ENCODE data around the gene NUDT19. TPM values are rescaled to one million over a fixed set of nuclear protein-coding genes. Genes with fewer than 3 reads are reported as not detected.
"Not testable (repeated sequence)": the region's sequence is repeated elsewhere in the genome, so short reads cannot be mapped to it uniquely, and the experiment has no call there.

The NUDT19 gene
- polyA plus RNA-seq, 3 donors, result 11.2 to 12.5 (median 12.1) TPM

DNA sequence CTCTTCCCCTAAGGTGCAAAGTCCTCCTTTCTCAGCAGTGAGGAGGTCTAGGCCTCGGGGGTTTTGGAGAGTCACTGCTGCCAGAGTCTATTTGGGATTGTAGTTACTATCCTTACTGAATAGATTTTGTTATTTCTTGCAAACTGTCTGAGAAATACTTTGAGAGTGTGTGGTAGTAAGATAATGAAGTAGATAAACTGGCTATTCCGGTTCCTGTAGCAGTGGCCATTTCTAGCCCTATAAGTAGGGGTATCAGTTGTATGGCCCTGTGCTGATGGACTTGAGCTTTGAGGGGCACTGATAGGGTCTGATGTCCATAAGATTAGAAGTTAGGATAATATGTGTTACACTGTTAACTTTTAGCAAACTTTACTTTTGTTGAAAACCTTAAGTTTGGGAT, 2.7 kb downstream of the NUDT19 start:
- DNase-seq (ENCODE audit: extremely low read depth in 1 of 11, low read depth in 9 of 11, low spot score in 4 of 11), result not testable (repeated sequence)

DNA sequence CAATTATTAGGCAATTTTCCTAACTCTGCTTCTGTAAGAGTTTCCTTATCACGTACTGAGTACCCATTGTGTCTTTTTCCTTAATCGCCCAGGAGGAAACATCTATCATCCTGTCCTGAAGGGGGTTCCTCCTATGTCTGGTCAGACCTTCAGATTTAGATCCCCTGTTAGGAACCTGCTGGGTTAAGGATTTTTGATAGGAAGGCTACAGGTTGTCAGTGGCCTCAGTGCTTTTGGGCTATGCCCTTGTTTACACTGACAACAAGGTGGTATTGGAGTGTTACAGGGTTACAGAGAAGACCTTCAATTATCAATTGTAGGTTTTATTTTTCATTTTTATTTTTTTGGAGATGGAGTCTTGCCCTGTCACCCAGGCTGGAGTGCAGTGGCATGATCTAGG, 3.2 kb downstream of the NUDT19 start:
- not testable (repeated sequence) for DNase-seq (ENCODE audit: extremely low read depth in 1 of 11, low read depth in 9 of 11, low spot score in 4 of 11)

DNA sequence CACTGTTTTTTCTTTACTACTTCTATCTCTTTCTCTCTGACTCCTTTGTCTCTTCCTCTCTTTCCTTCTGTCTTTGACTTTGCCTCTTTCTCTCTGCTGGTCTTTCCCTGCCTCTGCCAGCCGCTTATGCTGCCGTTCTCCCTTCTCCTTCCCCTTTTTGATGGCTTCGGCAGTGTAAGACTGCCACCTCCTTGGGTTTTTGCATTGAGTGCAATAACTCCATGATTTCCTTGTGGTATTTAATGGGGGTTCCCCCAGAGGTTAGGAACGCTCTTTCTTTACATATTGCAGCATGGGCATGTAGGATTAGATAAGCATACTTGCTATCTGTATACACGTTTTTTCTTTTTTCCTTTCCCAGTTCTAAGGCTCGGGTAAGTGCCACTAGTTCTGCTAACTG, 3.9 kb downstream of the NUDT19 start:
- DNase-seq (ENCODE audit: extremely low read depth in 1 of 11, low read depth in 9 of 11, low spot score in 4 of 11), result not testable (repeated sequence)

DNA sequence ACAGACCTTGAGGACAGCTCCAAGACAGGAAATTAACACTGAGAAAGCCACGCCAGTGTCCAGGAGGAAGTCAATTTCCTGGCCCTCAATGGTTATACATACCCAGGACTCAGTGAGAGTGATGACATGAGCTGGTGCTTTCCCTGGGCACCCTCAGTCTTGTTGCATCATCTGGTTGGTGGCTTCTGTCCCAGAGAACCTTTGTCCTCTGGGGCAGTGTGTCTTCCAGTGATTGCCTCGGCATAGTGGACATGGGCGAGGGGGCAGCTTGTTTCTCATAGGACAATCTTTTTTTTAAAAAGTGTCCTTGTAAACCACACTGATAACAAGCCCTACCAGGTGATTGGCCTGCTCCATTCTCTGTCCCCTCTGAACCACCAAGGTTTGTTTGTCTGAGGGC, 5.2 kb downstream of the NUDT19 start:
- DNase-seq (ENCODE audit: extremely low read depth in 1 of 11, low read depth in 9 of 11, low spot score in 4 of 11), result not testable (repeated sequence)

DNA sequence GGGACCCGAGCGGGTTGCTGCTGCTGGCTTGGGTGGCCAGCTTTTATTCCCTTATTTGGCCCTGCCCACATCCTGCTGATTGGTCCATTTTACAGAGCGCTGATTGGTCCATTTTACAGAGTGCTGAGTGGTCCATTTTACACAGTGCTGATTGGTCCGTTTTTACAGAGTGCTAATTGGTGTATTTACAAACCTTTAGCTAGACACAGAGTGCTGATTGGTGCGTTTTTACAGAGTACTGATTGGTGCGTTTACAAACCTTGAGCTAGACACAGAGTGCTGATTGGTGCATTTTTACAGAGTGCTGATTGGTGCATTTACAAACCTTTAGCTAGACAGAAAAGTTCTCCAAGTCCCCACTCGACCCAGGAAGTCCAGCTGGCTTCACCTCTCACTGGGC, 8.5 kb downstream of the NUDT19 start:
- DNase-seq (ENCODE audit: extremely low read depth in 1 of 11, low read depth in 9 of 11, low spot score in 4 of 11), result not testable (repeated sequence)

DNA sequence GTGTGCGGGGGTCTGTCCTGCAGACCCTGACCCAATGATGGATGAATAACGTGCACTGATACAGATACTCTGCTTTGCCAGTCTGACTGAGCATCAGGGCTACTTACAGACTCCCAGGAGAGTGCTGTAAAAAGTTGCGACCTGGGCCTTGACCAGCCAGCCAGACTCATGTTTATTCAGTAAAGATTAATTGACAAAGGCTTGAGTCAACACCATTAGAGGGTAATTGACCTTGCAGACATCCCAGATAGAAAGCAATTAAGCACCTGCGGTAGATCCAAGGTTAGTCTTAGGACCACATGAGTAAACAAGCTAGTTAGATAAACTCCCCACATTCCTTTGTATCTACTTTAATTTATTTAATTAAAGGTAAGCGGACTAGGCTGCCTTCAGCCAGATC, 10.4 kb downstream of the NUDT19 start:
- peak in 1 of 11 donors; percentile 37 for DNase-seq (ENCODE audit: extremely low read depth in 1 of 11, low read depth in 9 of 11, low spot score in 4 of 11)

DNA sequence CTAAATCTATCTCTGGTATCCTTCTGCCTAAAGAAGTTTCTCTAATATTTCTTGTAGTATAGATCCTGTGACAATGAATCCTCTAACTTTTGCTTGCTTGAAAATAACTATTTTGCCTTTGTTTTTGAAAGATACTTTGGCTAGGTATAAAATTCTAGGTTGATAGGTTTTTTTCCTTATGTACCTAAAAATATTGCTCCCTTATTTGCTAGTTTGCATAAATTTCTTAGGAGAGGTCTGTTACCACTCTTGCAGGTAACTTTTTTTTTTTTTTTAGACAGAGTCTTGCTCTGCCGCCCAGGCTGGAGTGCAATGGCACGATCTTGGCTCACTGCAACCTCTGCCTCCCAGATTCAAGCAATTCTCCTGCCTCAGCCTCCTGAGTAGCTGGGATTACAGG, 12.4 kb downstream of the NUDT19 start:
- DNase-seq (ENCODE audit: extremely low read depth in 1 of 11, low read depth in 9 of 11, low spot score in 4 of 11), result not testable (repeated sequence)

DNA sequence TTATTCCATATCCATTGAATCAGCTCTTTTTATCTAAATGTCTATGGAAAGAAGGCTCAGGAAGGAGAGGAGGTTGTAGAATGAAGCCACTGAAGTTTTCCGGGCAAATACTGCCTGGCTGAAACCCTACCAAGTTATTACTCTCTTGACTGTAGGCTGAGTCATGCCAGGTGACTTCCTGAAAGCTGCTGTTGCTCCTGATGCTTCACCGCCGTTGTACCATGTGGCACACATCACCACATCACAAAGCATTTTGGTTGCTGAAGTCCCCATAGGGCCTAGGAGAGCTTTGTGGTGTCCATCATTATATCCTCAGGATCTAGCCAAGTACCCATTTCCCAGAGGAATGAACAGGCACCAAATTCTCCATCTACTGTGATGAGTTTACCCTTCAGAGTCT, 16.8 kb downstream of the NUDT19 start:
- no peak for DNase-seq (ENCODE audit: extremely low read depth in 1 of 11, low read depth in 9 of 11, low spot score in 4 of 11)

DNA sequence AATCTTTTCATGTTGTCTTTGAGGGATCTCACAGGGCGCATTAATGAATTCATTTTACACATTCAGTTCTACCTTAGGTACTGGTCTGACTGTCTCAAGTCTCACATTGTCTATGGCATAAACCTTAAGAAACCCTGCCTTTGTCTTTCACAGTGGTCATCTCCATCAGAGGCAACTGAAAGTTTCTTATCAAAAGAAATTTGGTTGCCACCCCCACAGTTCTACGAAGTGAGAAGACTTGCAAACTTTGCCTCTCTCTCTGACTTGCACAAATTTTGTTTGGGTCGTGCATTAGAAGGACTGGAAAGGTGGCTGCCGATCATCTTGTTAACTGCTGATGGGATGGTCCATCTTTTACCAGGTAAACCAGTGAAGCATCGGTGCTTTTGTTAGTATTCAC, 17.4 kb downstream of the NUDT19 start:
- DNase-seq (ENCODE audit: extremely low read depth in 1 of 11, low read depth in 9 of 11, low spot score in 4 of 11), result no peak

DNA sequence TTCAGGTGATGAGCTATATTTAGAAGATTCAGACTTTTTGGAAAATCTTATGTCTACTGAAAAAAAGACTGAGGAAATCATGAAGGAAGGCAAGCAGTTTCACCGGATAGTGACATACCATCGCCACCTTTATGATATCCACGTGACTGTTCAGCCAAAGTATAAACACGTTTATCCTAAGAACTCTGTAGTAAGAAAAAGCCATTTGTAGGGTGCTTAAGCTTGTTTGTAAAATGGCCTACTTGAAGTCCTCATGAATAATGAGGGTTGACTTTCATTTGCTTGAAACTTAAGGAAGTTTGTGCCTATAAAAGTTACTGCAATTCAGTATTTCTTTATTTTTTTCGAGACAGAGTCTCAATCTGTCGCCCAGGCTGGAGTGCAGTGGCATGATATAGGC, 20.1 kb downstream of the NUDT19 start:
- no peak for DNase-seq (ENCODE audit: extremely low read depth in 1 of 11, low read depth in 9 of 11, low spot score in 4 of 11)

DNA sequence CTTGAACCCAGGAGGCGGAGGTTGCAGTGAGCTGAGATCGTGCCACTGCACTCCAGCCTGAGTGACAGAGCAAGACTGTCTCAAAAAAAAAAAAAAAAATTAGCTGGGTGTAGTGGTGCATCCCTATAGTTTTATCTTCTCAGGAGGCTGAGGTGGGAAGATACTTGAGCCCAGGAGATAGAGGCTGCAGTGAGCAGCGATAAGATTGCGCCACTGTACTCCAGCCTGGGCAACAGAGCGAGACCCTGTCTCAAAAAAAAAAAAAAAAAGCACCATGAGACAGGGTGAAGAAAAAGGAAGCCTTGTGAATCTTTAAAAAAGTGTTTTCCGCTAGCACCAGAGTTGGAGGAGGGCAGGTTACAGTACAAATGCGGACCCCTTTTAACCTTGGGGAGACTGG, 24.6 kb downstream of the NUDT19 start:
- DNase-seq (ENCODE audit: extremely low read depth in 1 of 11, low read depth in 9 of 11, low spot score in 4 of 11), result not testable (repeated sequence)

DNA sequence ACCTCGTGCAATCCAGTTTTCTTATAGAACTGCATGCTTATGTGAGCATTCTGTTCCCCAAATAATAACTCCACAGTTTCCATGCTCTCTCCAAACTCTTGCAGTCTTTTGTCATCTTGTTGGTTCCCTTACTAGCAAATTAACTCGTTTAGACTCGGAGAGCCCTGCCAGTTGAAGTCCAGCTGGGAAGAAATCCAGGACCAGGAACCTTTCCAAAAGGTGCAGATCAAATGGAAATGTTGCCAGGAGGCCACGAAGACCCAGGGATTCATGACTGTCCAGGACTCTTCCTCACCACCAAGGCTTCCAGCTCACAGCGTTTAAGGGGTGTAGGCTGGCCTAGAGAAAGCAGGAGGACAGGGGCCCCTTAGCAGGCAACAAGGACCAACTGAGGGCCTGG, 25.9 kb downstream of the NUDT19 start:
- DNase-seq (ENCODE audit: extremely low read depth in 1 of 11, low read depth in 9 of 11, low spot score in 4 of 11), result no peak

DNA sequence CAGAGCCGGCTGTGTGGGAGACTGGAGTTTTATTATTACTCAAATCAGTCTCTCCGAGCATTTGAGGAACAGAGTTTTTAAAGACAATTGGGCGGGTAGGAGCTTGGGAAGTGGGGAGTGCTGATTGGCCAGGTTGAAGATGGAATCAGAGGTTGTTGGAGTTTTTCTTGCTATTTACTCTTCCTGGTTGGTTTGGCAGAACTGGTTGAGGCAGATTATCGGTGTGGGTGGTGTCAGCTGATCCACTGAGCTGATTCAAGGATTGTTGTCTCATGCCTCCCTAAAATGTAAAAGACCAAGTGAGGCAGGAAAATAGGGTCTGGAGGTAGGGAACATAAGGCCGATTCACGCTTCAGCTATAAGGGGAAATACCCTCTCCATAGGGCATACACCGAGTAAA, 26.7 kb downstream of the NUDT19 start:
- no peak for DNase-seq (ENCODE audit: extremely low read depth in 1 of 11, low read depth in 9 of 11, low spot score in 4 of 11)

DNA sequence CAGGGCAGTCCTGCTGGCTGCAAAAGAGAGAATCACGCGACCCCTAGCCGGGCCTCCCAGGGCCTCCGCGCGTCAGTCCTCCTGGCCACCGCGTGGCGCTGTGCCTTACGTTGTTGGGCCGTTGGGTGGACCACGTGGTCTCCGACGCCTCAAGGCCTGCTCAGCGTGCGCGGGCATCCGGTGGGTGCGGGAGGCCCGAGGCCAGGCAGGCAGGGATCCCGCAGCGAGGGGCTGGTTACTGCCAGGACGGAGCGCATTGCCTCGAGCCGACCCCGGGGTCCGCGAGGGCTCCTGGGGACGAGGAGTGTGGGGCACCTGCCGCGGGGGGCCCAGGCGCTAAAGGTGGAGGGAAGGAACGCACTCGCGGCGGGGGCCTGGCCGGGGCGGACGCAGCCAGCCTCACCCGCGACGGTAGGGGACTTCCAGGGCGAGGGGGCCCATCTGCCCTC, 28.0 kb downstream of the NUDT19 start, which contains the start of gene TDRD12:
TDRD12 (plus strand) TSS at position 157 of the 449 bp plus-strand sequence. CDS start 306 bp downstream, outside the sequence.
- DNase-seq (ENCODE audit: extremely low read depth in 1 of 11, low read depth in 9 of 11, low spot score in 4 of 11), result no peak

DNA sequence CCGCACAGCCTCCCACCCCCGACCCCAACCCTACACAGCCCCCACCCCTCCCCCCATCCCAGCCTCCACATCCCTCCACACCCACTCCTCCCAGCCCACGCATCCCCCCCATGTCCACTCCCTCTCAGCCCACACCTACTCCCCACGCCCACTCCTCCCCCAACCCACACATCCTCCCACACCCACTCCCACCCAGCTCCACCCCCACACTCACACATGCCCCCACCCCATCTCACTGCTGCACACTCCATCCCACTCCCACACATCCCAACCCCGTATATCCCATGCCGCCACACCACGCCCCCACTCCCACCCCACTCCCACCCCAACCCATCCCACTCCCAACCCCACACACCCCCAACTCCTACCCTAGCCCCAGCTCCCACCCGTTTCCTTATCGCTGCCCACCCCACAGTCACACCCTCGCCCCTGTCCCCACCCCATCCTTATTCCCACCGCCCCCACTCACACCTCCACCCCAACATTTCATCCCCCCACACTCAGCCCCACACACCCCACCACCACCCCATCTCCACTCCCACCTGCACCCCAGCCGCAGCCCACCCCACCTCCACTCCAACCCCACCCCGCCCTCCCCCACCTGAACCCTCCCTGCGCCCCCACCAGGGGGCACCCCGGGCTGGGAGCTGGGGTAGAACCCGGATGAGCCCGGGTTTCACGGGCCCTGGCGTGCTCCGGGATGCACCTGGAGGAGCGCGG, 28.8 kb downstream of the NUDT19 start:
- no peak for DNase-seq (ENCODE audit: extremely low read depth in 1 of 11, low read depth in 9 of 11, low spot score in 4 of 11)

DNA sequence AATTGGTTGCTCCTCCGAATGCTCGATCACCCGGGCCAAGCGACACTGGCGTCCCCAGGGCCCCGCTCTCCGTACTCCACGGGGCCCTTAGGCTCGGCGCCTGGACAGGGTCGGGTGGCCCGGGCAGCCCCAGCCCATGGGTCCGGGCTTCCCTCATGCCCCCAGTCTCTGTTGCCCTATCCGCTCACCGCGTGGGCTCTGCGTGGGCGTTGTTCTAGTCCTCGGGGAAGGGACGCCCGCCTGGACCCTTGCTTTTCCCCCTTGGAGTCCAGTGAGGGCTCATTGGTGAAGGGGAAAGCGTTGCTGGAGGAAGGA, 29.3 kb downstream of the NUDT19 start:
- DNase-seq (ENCODE audit: extremely low read depth in 1 of 11, low read depth in 9 of 11, low spot score in 4 of 11), result no peak

DNA sequence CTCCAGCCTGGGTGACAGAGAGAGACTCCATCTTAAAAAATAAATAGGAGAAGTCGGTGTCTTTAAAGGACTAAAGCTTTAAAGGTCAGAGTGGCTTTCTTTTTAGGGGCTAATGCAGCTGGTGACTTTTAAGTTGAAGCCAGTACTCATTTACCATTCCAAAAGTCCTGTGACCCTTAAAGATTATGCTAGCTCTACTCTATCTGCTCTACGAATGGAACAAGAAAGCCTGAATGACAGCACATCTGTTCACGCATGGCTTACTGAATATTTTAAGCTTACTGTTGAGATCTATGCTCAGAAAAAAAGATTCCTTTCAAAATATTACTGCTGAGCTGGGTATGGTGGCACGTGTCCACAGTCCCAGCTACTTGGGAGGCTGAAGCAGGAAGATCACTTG, 44.3 kb downstream of the NUDT19 start:
- no peak for DNase-seq (ENCODE audit: extremely low read depth in 1 of 11, low read depth in 9 of 11, low spot score in 4 of 11)

DNA sequence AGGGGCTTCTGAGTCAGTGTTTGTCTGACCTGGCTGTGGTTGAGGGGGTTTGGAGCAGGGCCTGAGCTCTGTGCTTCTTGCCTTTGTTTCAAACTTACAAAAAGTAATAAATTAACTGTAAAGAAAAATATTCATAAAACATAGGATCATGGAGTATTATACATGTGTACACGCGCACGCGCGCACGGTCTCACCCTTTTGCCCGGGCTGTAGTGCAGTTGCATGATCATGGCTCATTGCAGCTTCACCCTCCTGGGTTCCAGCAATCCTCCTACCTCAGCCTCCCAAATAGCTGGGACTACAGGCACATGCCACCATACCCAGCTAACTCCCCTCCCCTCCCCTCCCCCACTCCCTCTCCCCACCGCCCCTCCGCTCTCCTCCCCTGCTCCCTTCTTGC, 51.4 kb downstream of the NUDT19 start:
- no peak for DNase-seq (ENCODE audit: extremely low read depth in 1 of 11, low read depth in 9 of 11, low spot score in 4 of 11)

DNA sequence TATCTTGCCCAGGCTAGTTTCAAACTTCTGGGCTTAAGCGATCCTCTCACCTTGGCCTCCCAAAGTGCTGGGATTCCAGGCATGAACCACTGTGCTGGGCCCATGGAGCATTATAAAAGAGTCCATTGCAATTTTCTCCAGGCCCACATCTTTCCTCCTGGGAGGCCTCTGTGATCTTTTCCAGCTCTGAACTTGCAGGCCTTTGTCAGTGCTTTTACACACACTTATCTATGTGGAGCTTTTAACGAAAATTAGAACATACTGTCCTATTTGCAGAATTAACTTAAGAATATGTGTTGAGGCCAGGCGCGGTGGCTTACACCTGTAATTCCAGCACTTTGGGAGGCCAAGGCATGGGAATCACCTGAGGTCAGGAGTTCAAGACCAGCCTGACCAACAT, 51.8 kb downstream of the NUDT19 start:
- DNase-seq (ENCODE audit: extremely low read depth in 1 of 11, low read depth in 9 of 11, low spot score in 4 of 11), result no peak

DNA sequence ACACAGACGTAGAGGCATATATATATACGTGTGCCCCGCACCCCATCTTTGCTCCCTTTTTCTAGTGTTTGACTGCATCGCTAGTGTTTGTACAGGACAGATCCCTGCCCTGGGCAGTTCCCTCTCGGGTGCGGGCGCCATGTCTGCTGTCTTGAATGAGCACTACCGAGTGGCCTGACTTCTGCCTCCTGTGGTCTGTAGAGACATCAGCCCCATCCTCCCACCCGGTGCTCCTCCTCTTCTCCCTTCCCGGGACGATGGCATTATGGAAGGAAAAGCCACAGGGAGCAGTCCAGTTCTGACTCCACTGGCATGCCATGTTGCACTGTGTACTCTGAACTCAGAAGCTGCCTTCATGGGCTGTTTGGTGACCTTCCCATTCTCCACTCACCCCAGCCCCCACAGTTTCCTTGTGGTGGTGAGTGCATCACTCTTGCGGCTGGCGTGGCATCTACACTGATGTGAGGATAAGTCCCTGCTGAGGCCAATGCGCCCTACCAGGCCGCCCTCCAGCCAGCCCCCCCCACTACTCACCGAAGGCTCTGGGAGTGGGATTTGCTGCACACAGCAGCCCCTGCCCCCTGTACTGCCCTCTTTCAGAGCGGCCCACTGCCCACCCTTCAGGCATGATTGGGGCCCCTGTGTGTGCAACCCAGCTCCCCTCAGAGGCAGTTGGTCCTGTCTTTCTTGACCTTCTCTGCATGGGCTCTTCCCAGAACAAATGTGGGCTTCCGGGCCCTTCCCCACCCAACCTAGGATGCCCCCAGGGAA, 53.1 kb downstream of the NUDT19 start:
- no peak for DNase-seq (ENCODE audit: extremely low read depth in 1 of 11, low read depth in 9 of 11, low spot score in 4 of 11)
